HUES64 (cell line): ENCODE results near the gene NKD1.

Experiments
- H3K27ac ChIP-seq: 2 replicates; pipeline ENCODE4 v1.7.0; 2013; ENCODE audit warnings: low read depth, low read length, inconsistent platforms
- H3K27me3 ChIP-seq: 2 replicates; pipeline ENCODE4 v1.6.1; 2013; ENCODE audit warnings: mild to moderate bottlenecking, low read length; ENCODE audit not compliant: insufficient read depth
- H3K36me3 ChIP-seq: 2 replicates; pipeline ENCODE4 v1.6.1; 2013; ENCODE audit warnings: mild to moderate bottlenecking, low read length; ENCODE audit not compliant: insufficient read depth
- H3K4me1 ChIP-seq: 2 replicates; pipeline ENCODE4 v1.6.1; 2013; ENCODE audit warnings: mild to moderate bottlenecking, low read length, moderate library complexity; ENCODE audit not compliant: insufficient read depth
- H3K4me3 ChIP-seq: 2 replicates; pipeline ENCODE4 v1.5.1; 2013; ENCODE audit warnings: mild to moderate bottlenecking, low read length, moderate library complexity
- H3K9ac ChIP-seq: 2 replicates; pipeline ENCODE4 v1.6.1; 2013; ENCODE audit warnings: mild to moderate bottlenecking, low read depth, low read length
- H3K9me3 ChIP-seq: 2 replicates; pipeline ENCODE4 v1.6.1; 2013; ENCODE audit warnings: low read depth, low read length; ENCODE audit not compliant: insufficient read depth
- WGBS: fragments of 150-250, 120-280 bp; methylation state at CpG from one replicate; pipeline ENCODE4 v1.1.7; 2013; ENCODE audit warnings: missing lambda C conversion rate; 5-methylcytosine and 5-hydroxymethylcytosine counted together

The NKD1 gene

GRCh38 chr16:50626868-50627267, 78.7 kb downstream of the NKD1 start:
- Histone ChIP-seq H3K27me3 (no peaks in the 10 kb centered on the region), H3K4me1 (no peaks in the 10 kb centered on the region), H3K9ac (no peak overlapping the region), H3K27ac (no peak overlapping the region), H3K4me3 (no peak overlapping the region), H3K9me3 (no peaks in the 10 kb centered on the region), H3K36me3 (no peaks in the 10 kb centered on the region)
- WGBS = 78% methylated on average over 4 of the region's 4 CpGs

DNA sequence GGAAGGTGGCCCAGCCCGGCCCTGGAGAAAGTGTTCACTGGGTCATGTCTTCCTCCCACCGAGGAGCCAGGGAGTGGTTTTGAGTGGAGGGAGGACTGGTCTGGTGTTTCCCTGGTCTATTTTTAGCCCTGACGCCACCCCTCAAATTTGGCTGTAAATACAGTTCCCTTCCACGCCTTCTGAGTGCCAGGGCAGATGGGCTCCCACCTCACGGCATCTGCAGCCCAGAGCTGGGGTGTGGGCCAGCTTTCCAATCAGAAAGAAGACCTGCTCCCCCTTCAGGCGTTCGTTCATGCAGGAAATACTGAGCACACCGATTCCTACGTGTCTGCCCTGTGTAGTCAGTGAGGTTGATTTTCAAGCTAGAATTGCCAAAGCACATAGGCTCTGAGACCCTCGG, 79.2 kb downstream of the NKD1 start:
- no peaks in the 10 kb centered on the region for H3K9me3 ChIP-seq
- H3K4me3 ChIP-seq = no peak overlapping the region
- H3K27ac ChIP-seq = no peak overlapping the region
- 88% methylated on average over 10 of the region's 10 CpGs for WGBS
- H3K9ac ChIP-seq = no peak overlapping the region
- H3K4me1 ChIP-seq = no peaks in the 10 kb centered on the region
- H3K27me3 ChIP-seq = no peaks in the 10 kb centered on the region
- no peaks in the 10 kb centered on the region for H3K36me3 ChIP-seq

- Histone ChIP-seq H3K9me3 (no peaks in the 10 kb centered on the region), H3K4me3 (no peak overlapping the region), H3K9ac (no peak overlapping the region), H3K27me3 (no peaks in the 10 kb centered on the region), H3K4me1 (no peaks in the 10 kb centered on the region), H3K36me3 (no peaks in the 10 kb centered on the region), H3K27ac (no peak overlapping the region)
- WGBS = 97% methylated on average over 9 of the region's 9 CpGs
Measured at GRCh38 chr16:50628156-50628802, 80.1 kb downstream of the NKD1 start.

- Histone ChIP-seq H3K27me3 (no peaks in the 10 kb centered on the region), H3K9ac (no peak overlapping the region), H3K27ac (no peak overlapping the region), H3K4me1 (no peaks in the 10 kb centered on the region), H3K4me3 (no peak overlapping the region), H3K36me3 (no peaks in the 10 kb centered on the region), H3K9me3 (no peaks in the 10 kb centered on the region)
- WGBS = 86% methylated on average over 4 of the region's 4 CpGs
Measured at GRCh38 chr16:50629334-50629733, 81.1 kb downstream of the NKD1 start.

GRCh38 chr16:50630394-50631020, 82.3 kb downstream of the NKD1 start:
- Histone ChIP-seq H3K4me3 (no peak overlapping the region), H3K36me3 (no peaks in the 10 kb centered on the region), H3K27me3 (no peaks in the 10 kb centered on the region), H3K9ac (no peak overlapping the region), H3K27ac (no peak overlapping the region), H3K4me1 (no peaks in the 10 kb centered on the region), H3K9me3 (no peaks in the 10 kb centered on the region)
- 94% methylated on average over 11 of the region's 11 CpGs for WGBS

DNA sequence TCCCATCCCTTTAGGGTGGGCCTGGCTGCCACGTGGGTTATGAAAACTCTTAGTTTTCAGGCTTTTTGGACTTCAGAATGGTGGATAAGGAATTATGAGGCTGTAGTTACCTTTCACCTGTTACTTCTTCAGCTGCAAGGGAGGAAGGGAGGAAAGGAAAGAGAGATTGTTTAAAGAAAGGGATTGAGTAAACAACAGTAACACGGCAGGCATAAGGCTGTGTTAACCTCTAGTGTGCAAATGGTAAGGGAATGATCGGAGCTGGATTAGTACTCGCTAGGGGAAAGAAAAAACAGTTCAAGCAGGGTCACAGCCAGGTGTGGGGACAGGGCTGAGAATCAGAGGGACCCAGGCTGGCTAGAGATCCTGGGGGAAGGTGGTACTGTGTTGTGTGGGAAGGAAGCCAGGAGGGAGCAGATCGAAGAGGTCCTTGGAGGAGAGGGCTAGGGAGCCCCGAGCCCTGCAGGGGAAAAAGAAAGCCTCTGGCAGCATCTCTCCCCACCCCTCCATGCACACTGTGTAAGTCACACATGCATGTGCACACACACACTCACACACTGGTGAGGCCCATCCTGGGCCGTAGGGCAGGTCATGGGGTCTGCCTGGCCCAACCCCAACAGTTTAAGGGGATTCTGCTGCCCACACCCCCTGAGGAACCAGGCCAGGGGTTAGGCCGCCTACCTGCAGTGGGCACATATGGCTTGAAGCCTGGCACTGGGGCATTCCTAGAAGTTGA, 83.2 kb downstream of the NKD1 start:
- no peaks in the 10 kb centered on the region for H3K9me3 ChIP-seq
- 92% methylated on average over 8 of the region's 8 CpGs for WGBS
- no peaks in the 10 kb centered on the region for H3K36me3 ChIP-seq
- H3K27me3 ChIP-seq = no peaks in the 10 kb centered on the region
- H3K9ac ChIP-seq = no peak overlapping the region
- H3K4me3 ChIP-seq = no peak overlapping the region
- H3K27ac ChIP-seq = no peak overlapping the region
- H3K4me1 ChIP-seq = no peaks in the 10 kb centered on the region

- WGBS = 96% methylated on average over 22 of the region's 22 CpGs
- H3K36me3 ChIP-seq = no peaks in the 10 kb centered on the region
Measured at GRCh38 chr16:50631985-50632576, 83.9 kb downstream of the NKD1 start.

GRCh38 chr16:50632927-50633800, 85.0 kb downstream of the NKD1 start:
- no peak overlapping the region for H3K27ac ChIP-seq
- H3K9me3 ChIP-seq = no peaks in the 10 kb centered on the region
- no peaks in the 10 kb centered on the region for H3K36me3 ChIP-seq
- 91% methylated on average over 30 of the region's 30 CpGs for WGBS
- H3K4me1 ChIP-seq = no peaks in the 10 kb centered on the region
- no peak overlapping the region for H3K9ac ChIP-seq
- no peaks in the 10 kb centered on the region for H3K27me3 ChIP-seq
- H3K4me3 ChIP-seq = no peak overlapping the region

More at GRCh38 chr16:50631985-50632576, 83.9 kb downstream of the NKD1 start:
- Histone ChIP-seq H3K27me3 (no peaks in the 10 kb centered on the region), H3K9ac (no peak overlapping the region), H3K9me3 (no peaks in the 10 kb centered on the region), H3K4me3 (no peak overlapping the region), H3K27ac (no peak overlapping the region), H3K4me1 (no peaks in the 10 kb centered on the region)

GRCh38 chr16:50634090-50634489, 85.9 kb downstream of the NKD1 start:
- Histone ChIP-seq H3K9ac (no peak overlapping the region), H3K4me3 (no peak overlapping the region), H3K27ac (no peak overlapping the region), H3K4me1 (no peaks in the 10 kb centered on the region), H3K9me3 (no peaks in the 10 kb centered on the region), H3K36me3 (no peaks in the 10 kb centered on the region), H3K27me3 (no peaks in the 10 kb centered on the region)
- 95% methylated on average over 7 of the region's 7 CpGs for WGBS

DNA sequence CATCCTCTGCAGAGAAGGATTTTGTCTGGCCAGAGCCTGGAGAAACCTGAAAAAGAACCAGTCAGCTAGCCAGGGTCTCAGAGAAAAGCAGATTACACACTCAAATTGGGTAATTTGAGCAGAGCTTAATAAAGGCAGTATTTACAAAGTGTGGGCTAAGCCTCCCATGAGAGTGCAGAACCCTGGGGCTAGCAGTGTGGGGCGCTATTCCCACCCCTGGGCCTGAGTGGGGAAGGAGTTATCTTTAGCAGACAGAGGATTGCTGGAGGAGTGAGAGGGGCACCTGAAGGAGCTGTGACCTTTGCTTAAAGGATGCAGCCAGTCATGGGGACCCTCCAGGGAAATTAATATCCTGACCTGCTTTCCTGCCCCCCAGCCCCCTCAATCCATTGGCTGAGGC, 86.8 kb downstream of the NKD1 start:
- WGBS = 89% methylated on average over 1 of the region's 1 CpG
- H3K36me3 ChIP-seq = no peaks in the 10 kb centered on the region

More for the DNA sequence above, 86.8 kb downstream of the NKD1 start:
- Histone ChIP-seq H3K9me3 (no peaks in the 10 kb centered on the region), H3K4me1 (no peaks in the 10 kb centered on the region), H3K9ac (no peak overlapping the region), H3K27me3 (no peaks in the 10 kb centered on the region), H3K27ac (no peak overlapping the region), H3K4me3 (no peak overlapping the region)
